Stomach (tissue), 9 donors: ENCODE measurements around the gene METTL16. TPM values are rescaled to one million over a fixed set of nuclear protein-coding genes. Genes with fewer than 3 reads are reported as not detected.

Source experiments
- DNase-seq, 2 donors: peaks; one replicate each; pipeline versions ENCODE4 v3.0.0 to v3.0.0-alpha.2; 2013 to 2019
- H3K27ac ChIP-seq, 5 donors: fragments of 200-600 bp in 4 of 5; sonication (generic) in 4 of 5; one replicate each; pipeline ENCODE4 v1.5.1; 2013 to 2019; ENCODE audit warnings: mild to moderate bottlenecking in 1 of 5, moderate library complexity in 1 of 5
- H3K27me3 ChIP-seq, 3 donors: fragments of 200-600 bp; sonication (generic); one replicate each; pipeline ENCODE4 v1.5.1; 2017 to 2019; ENCODE audit warnings: mixed run types in 1 of 3
- H3K36me3 ChIP-seq, 4 donors: fragments of 200-600 bp; sonication (generic); 1 replicate in 3 of 4; 2 replicates in 1 of 4; pipeline ENCODE4 v1.5.1; 2016 to 2019
- H3K4me1 ChIP-seq, 4 donors: fragments of 200-600 bp; sonication (generic); one replicate each; pipeline ENCODE4 v1.5.1; 2016 to 2019
- H3K4me3 ChIP-seq, 4 donors: fragments of 200-600 bp; sonication (generic) in 3 of 4; one replicate each; pipeline ENCODE4 v1.5.1; 2016 to 2019; ENCODE audit warnings: mild to moderate bottlenecking in 1 of 4
- H3K9me3 ChIP-seq, 4 donors: fragments of 200-600 bp; sonication (generic); one replicate each; pipeline ENCODE4 v1.5.1; 2016 to 2019
- EP300 ChIP-seq: sonication (generic); formaldehyde crosslinking; IDR thresholded peaks from one replicate; pipeline ENCODE4 v1.6.1; 2017; ENCODE audit warnings: antibody characterized with exemption
- POLR2A ChIP-seq, 4 donors: fragments of 450-650 bp; IDR thresholded peaks; one replicate each; pipeline ENCODE4 v1.6.1; 2016; ENCODE audit warnings: antibody characterized with exemption in 4 of 4, control low read depth in 2 of 4, mild to moderate bottlenecking in 1 of 4, moderate library complexity in 1 of 4
- POLR2AphosphoS5 ChIP-seq, 3 donors: sonication (generic); formaldehyde crosslinking; IDR thresholded peaks; one replicate each; pipeline ENCODE4 v1.6.1; 2016; ENCODE audit warnings: antibody characterized with exemption in 3 of 3
- WGBS, 5 donors: extraction: QIAGEN DNeasy Blood & Tissue Kit in 3 of 5; methylation state at CpG; one replicate each; pipeline versions ENCODE4 v1.1.5 to v1.1.7; 2013 to 2018; 5-methylcytosine and 5-hydroxymethylcytosine counted together
- intact Hi-C: fragments of 100-400 bp; cut with DNase I; formaldehyde crosslinking; loops from one replicate; pipeline ENCODE4 v1.15.1; 2023; ENCODE audit warnings: low total_unique reads
- polyA plus RNA-seq, 3 donors: library from polyadenylated mRNA; stranded (reverse); fragments of 200-250 nt; gene quantifications; one replicate each; pipeline ENCODE4 v1.2.3, GENCODE V29; 2013
- total RNA-seq, 5 donors: library from RNA; depleted of rRNA; stranded (reverse); fragments of >200 nt; gene quantifications; one replicate each; pipeline versions ENCODE4 v1.1.0 to v1.2.3, GENCODE V29; 2014 to 2016
- TF ChIP-seq, protein P1 (sequence below), 7 experiments: fragments of 450-650 bp in 4 of 7; fragments of 200-600 bp in 3 of 7; sonication (generic) in 3 of 7; IDR thresholded peaks; one replicate each; pipeline ENCODE4 v1.5.1; 2016 to 2019; ENCODE audit warnings: antibody characterized with exemption in 7 of 7, control low read depth in 2 of 7, mild to moderate bottlenecking in 1 of 7
- donor health status: healthy with polysubstance abuse.
- donor health status: Bipolar disorder and iron deficiency.
- donor health status: healthy.

The METTL16 gene
- total and polyA plus RNA-seq, 8 donors = 11.3 to 108 (median 16.6) TPM

DNA sequence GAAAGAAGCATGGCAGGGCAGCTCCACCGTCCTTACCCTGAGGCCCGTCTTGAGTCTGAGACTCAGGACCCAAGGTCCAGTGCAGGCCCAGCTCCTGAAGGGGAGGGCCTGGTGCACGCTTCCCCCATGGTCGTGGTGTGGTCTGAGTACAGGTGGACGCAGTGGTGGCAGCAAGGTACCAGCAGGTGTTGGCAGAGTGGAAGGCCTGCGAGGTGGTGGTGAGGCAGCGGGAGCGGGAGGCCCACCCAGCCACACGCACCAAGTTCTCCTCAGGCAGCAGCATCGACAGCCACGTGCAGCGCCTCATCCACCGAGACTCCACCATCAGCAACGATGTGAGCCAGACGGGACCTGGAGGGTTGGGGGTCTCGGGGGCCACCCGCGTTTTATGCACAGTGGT lies 138.5 kb downstream of the METTL16 start:
- intact Hi-C loops = no loop called here
- Histone ChIP-seq H3K36me3 (peaks cover 21 to 84% (median 77%) of the 10 kb centered on the region in 4 donors), H3K27me3 (no peaks in the 10 kb centered on the region), H3K9me3 (no peaks in the 10 kb centered on the region), H3K27ac (no peak overlapping the region), H3K4me1 (peaks cover 0 to 20% (median 8%) of the 10 kb centered on the region in 4 donors), H3K4me3 (no peak overlapping the region)
- TF ChIP-seq, protein P1, sequence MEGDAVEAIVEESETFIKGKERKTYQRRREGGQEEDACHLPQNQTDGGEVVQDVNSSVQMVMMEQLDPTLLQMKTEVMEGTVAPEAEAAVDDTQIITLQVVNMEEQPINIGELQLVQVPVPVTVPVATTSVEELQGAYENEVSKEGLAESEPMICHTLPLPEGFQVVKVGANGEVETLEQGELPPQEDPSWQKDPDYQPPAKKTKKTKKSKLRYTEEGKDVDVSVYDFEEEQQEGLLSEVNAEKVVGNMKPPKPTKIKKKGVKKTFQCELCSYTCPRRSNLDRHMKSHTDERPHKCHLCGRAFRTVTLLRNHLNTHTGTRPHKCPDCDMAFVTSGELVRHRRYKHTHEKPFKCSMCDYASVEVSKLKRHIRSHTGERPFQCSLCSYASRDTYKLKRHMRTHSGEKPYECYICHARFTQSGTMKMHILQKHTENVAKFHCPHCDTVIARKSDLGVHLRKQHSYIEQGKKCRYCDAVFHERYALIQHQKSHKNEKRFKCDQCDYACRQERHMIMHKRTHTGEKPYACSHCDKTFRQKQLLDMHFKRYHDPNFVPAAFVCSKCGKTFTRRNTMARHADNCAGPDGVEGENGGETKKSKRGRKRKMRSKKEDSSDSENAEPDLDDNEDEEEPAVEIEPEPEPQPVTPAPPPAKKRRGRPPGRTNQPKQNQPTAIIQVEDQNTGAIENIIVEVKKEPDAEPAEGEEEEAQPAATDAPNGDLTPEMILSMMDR (IDR thresholded peaks at IDR 0.05) = no peak
- no peak for TF ChIP-seq EP300
- no peak for TF ChIP-seq POLR2AphosphoS5 (IDR thresholded peaks at IDR 0.05)
- TF ChIP-seq POLR2A (IDR thresholded peaks at IDR 0.05) = no peak
- 92 to 95% (median 94%) methylated on average over 8 to 18 of the region's 18 CpGs for WGBS, 5 donors
- no peak for DNase-seq

DNA sequence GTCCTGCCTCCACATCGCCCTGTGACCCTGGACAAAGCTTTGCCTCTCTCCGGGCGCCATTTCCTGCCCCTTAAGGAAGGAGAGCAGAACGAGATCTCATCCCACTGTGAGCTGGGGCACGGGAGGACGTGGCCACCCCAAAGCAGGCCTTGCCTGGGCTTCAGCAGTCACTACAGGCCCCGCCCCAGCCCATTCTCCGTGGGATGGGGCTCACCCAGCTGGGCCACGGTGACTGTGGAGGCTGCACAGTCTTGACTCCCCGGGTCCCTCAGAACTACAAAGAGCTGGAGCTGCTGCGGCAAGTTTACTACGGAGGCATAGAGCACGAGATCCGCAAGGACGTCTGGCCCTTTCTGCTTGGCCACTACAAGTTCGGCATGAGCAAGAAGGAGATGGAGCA lies 139.0 kb downstream of the METTL16 start:
- whole genome bisulfite sequencing, 5 donors = 90 to 95% (median 94%) methylated on average over 10 to 16 of the region's 16 CpGs

DNA sequence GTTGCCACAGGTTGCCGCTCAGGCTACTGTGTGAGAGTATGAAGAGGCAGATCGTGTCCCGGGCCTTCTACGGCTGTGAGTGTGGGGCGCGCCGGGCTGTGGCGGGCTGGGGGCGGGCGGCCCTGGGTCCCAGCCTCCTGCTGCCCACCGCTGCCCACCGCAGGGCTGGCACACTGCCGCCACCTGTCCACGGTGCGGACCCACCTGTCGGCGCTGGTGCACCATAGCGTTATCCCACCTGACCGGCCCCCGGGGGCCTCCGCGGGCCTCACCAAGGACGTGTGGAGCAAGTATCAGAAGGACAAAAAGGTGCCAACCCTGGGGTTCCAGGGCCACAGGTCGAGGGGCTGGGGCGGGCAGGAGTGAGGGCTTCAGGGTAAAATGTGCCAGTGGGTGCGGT lies 139.5 kb downstream of the METTL16 start:
- WGBS, 5 donors = 79 to 96% (median 96%) methylated on average over 3 to 26 of the region's 26 CpGs
- Histone ChIP-seq H3K27me3 (no peaks in the 10 kb centered on the region), H3K4me1 (peaks cover 0 to 26% (median 11%) of the 10 kb centered on the region in 4 donors), H3K4me3 (no peak overlapping the region), H3K9me3 (no peaks in the 10 kb centered on the region), H3K36me3 (peaks cover 21 to 84% (median 73%) of the 10 kb centered on the region in 4 donors), H3K27ac (no peak overlapping the region)
- no peak for DNase-seq
- TF ChIP-seq POLR2AphosphoS5 (IDR thresholded peaks at IDR 0.05) (no peak), EP300 (no peak), POLR2A (IDR thresholded peaks at IDR 0.05) (no peak)
- intact Hi-C loops = no loop called here

More for the DNA sequence above, 139.0 kb downstream of the METTL16 start:
- no peak for DNase-seq
- Histone ChIP-seq H3K4me3 (no peak overlapping the region), H3K9me3 (no peaks in the 10 kb centered on the region), H3K36me3 (peaks cover 21 to 83% (median 73%) of the 10 kb centered on the region in 4 donors), H3K4me1 (peaks cover 0 to 22% (median 10%) of the 10 kb centered on the region in 4 donors), H3K27me3 (no peaks in the 10 kb centered on the region), H3K27ac (no peak overlapping the region)
- intact Hi-C loops = no loop called here
- TF ChIP-seq, protein P1 (IDR thresholded peaks at IDR 0.05) = no peak
- TF ChIP-seq POLR2A (IDR thresholded peaks at IDR 0.05) = no peak
- TF ChIP-seq EP300 = no peak
- TF ChIP-seq POLR2AphosphoS5 (IDR thresholded peaks at IDR 0.05) = no peak

DNA sequence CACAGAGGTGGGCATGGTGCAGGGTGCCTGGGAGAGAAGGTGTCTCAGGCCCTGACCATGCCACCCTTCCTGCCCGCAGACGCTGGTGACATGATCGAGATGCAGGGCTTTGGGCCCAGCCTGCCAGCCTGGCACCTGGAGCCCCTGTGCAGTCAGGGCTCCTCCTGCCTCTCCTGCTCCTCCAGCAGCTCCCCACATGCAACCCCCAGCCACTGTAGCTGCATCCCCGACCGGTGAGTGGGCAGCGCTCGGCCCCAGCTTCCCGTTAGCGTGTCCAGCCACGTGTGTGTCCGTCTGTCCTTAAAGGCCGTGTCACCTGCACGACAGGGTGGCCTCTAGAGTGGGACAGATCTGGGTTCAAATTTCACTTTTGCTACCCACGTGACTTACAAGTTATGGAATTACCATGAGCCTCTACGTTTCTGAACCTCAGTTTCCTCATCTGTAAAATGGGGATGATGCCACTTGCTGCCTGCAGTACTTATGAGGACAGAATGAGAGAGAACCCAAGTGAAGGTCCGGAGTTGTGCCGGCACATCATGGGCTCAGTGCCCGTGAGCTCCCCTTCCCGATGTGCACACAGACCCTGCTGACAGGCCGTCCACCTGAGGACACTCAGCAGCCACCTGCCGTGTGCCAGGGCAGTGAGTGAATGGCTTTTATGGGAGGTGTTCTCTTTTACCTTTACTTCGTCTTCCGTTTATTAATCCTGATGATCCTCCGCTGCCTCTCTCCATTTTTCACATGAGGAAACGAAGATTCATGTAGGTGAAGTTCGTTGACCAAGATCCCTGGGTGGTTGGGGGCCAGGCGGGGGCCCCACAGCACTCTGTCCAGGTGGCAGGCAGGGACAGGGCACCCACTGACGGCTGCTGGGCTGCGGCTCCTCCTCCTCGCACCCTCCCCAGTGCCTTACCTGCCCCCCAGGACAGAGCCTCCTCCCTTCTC lies 140.2 kb downstream of the METTL16 start:
- Histone ChIP-seq H3K4me3 (no peak overlapping the region), H3K27ac (no peak overlapping the region), H3K4me1 (peaks cover 0 to 26% (median 11%) of the 10 kb centered on the region in 4 donors), H3K9me3 (no peaks in the 10 kb centered on the region), H3K27me3 (no peaks in the 10 kb centered on the region), H3K36me3 (peaks cover 13 to 84% (median 73%) of the 10 kb centered on the region in 4 donors)
- DNase-seq = no peak
- no peak for TF ChIP-seq POLR2A (IDR thresholded peaks at IDR 0.05)
- intact Hi-C loops = no loop called here
- 91 to 95% (median 93%) methylated on average over 22 to 30 of the region's 30 CpGs for WGBS, 5 donors

DNA sequence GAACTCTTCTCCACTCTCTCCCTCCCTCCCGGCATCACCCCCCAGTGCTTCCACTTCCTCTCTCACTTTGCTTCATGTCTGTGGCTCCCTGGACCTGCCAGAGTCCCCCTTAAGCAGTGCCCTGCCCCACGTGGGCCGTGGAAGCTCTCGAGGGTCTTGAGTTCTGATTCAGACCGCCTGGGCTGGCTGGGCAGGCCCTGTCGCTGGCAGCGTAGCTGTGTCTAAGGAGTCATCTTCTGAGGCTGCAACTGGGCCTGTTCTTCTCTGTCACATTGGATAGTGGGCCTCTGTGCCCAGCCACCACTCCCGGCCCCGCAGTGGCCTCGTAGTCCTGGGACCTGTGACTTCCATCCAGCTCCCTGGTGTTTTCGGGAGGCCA lies 141.5 kb downstream of the METTL16 start:
- no peak for DNase-seq
- intact Hi-C loops = no loop called here
- Histone ChIP-seq H3K27me3 (no peaks in the 10 kb centered on the region), H3K27ac (peak overlapping the region in 2 of 5 donors; percentile 8 to 29), H3K36me3 (peaks cover 7 to 84% (median 73%) of the 10 kb centered on the region in 4 donors), H3K9me3 (no peaks in the 10 kb centered on the region), H3K4me1 (peaks cover 0 to 26% (median 11%) of the 10 kb centered on the region in 4 donors), H3K4me3 (no peak overlapping the region)
- 77 to 94% (median 86%) methylated on average over 8 to 11 of the region's 11 CpGs for WGBS, 5 donors
- TF ChIP-seq, protein P1 (IDR thresholded peaks at IDR 0.05) = no peak
- no peak for TF ChIP-seq POLR2A (IDR thresholded peaks at IDR 0.05)
- no peak for TF ChIP-seq EP300
- no peak for TF ChIP-seq POLR2AphosphoS5 (IDR thresholded peaks at IDR 0.05)
